Measurements from ENCODE around the gene MT1M. TPM values are rescaled to one million over a fixed set of nuclear protein-coding genes. Genes with fewer than 3 reads are reported as not detected.

MT1M gene
- total and polyA plus RNA-seq, 2 donors (not counting 1 experiment from before 2014, with no cell fraction given), result 8.5 to 58.8 TPM

- H3K4me2 ChIP-seq (ENCODE audit: extremely low read depth, insufficient read depth, low read length), result no peak overlapping the region
- no peak overlapping the region for H2AFZ ChIP-seq (ENCODE audit: low read length)
- no peaks in the 10 kb centered on the region for H3K9me3 ChIP-seq (ENCODE audit: control insufficient read depth, insufficient read depth, low read depth, low read length)
- H4K20me1 ChIP-seq (ENCODE audit: control insufficient read depth, extremely low read depth, insufficient read depth, low read length), result no peaks in the 10 kb centered on the region
- H3K36me3 ChIP-seq (ENCODE audit: control insufficient read depth, insufficient read depth, low read length), result peaks cover 1% of the 10 kb centered on the region
- no peaks in the 10 kb centered on the region for H3K27me3 ChIP-seq (ENCODE audit: control insufficient read depth, insufficient read depth, low read length)
- no peak overlapping the region for H3K9ac ChIP-seq (ENCODE audit: insufficient read depth, low read length)
- H3K4me3 ChIP-seq (replicated peaks in 1 of 4; ENCODE audit: control extremely low read depth in 1 of 4, insufficient read depth in 1 of 4, low read depth in 3 of 4, low read length in 4 of 4), result no peak overlapping the region
- DNase-seq (ENCODE audit: low read depth in 2 of 2), result no peak
- H3K4me1 ChIP-seq (ENCODE audit: control insufficient read depth, extremely low read depth, insufficient read depth, low read length), result peaks cover 5% of the 10 kb centered on the region
- peaks cover 16% of the 10 kb centered on the region for H3K79me2 ChIP-seq (ENCODE audit: control insufficient read depth, insufficient read depth, low read length)
- TF ChIP-seq EZH2 (IDR thresholded peaks at IDR 0.05; ENCODE audit: low read length, missing control alignments) (no peak), CTCF (conservative IDR thresholded peaks at IDR 0.05 in 1 of 2, IDR thresholded peaks at IDR 0.05 in 1 of 2; ENCODE audit: low read depth in 1 of 2, low read length in 2 of 2) (no peak)
- H3K27ac ChIP-seq (ENCODE audit: insufficient read depth, low read length), result no peak overlapping the region
These were observed 8.8 kb upstream of the MT1M start for GRCh38 chr16:56623637-56624036.

GRCh38 chr16:56625140-56625942 lies 7.1 kb upstream of the MT1M start, which contains the start of gene MT1E:
TSS of gene MT1E (plus strand) at chr16:56625781. CDS start at chr16:56625852, 71 bp downstream.
- H3K9me3 ChIP-seq (ENCODE audit: control insufficient read depth, insufficient read depth, low read depth, low read length), result no peaks in the 10 kb centered on the region
- peak; percentile 77 to 85 for DNase-seq (ENCODE audit: low read depth in 2 of 2)
- peaks cover 5% of the 10 kb centered on the region for H3K4me1 ChIP-seq (ENCODE audit: control insufficient read depth, extremely low read depth, insufficient read depth, low read length)
- peak within 1 kb of the TSS; percentile 100 for H3K4me2 ChIP-seq (ENCODE audit: extremely low read depth, insufficient read depth, low read length)
- TF ChIP-seq EZH2 (IDR thresholded peaks at IDR 0.05; ENCODE audit: low read length, missing control alignments) (no peak), CTCF (conservative IDR thresholded peaks at IDR 0.05 in 1 of 2, IDR thresholded peaks at IDR 0.05 in 1 of 2; ENCODE audit: low read depth in 1 of 2, low read length in 2 of 2) (no peak)
- H4K20me1 ChIP-seq (ENCODE audit: control insufficient read depth, extremely low read depth, insufficient read depth, low read length), result no peaks in the 10 kb centered on the region
- H3K27me3 ChIP-seq (ENCODE audit: control insufficient read depth, insufficient read depth, low read length), result no peaks in the 10 kb centered on the region
- H3K9ac ChIP-seq (ENCODE audit: insufficient read depth, low read length), result peak within 1 kb of the TSS; percentile 71
- H3K79me2 ChIP-seq (ENCODE audit: control insufficient read depth, insufficient read depth, low read length), result peaks cover 16% of the 10 kb centered on the region
- H3K36me3 ChIP-seq (ENCODE audit: control insufficient read depth, insufficient read depth, low read length), result peaks cover 1% of the 10 kb centered on the region
- peak within 1 kb of the TSS; percentile 37 to 81 (median 74) for H3K4me3 ChIP-seq (replicated peaks in 1 of 4; ENCODE audit: control extremely low read depth in 1 of 4, insufficient read depth in 1 of 4, low read depth in 3 of 4, low read length in 4 of 4)
- peak within 1 kb of the TSS; percentile 85 for H3K27ac ChIP-seq (ENCODE audit: insufficient read depth, low read length)
- H2AFZ ChIP-seq (ENCODE audit: low read length), result peak within 1 kb of the TSS; percentile 97

GRCh38 chr16:56625943-56626654 lies 6.4 kb upstream of the MT1M start:
- H3K36me3 ChIP-seq (ENCODE audit: control insufficient read depth, insufficient read depth, low read length), result peaks cover 1% of the 10 kb centered on the region
- peaks cover 16% of the 10 kb centered on the region for H3K79me2 ChIP-seq (ENCODE audit: control insufficient read depth, insufficient read depth, low read length)
- peak overlapping the region; percentile 71 for H3K9ac ChIP-seq (ENCODE audit: insufficient read depth, low read length)
- no peak for TF ChIP-seq CTCF (conservative IDR thresholded peaks at IDR 0.05 in 1 of 2, IDR thresholded peaks at IDR 0.05 in 1 of 2; ENCODE audit: low read depth in 1 of 2, low read length in 2 of 2)
- TF ChIP-seq EZH2 (IDR thresholded peaks at IDR 0.05; ENCODE audit: low read length, missing control alignments), result no peak
- peak overlapping the region; percentile 85 for H3K27ac ChIP-seq (ENCODE audit: insufficient read depth, low read length)
- peaks cover 5% of the 10 kb centered on the region for H3K4me1 ChIP-seq (ENCODE audit: control insufficient read depth, extremely low read depth, insufficient read depth, low read length)
- DNase-seq (ENCODE audit: low read depth in 2 of 2), result peak; percentile 90 to 94
- H3K4me2 ChIP-seq (ENCODE audit: extremely low read depth, insufficient read depth, low read length), result peak overlapping the region; percentile 87
- no peak overlapping the region for H2AFZ ChIP-seq (ENCODE audit: low read length)
- no peaks in the 10 kb centered on the region for H3K9me3 ChIP-seq (ENCODE audit: control insufficient read depth, insufficient read depth, low read depth, low read length)
- H4K20me1 ChIP-seq (ENCODE audit: control insufficient read depth, extremely low read depth, insufficient read depth, low read length), result no peaks in the 10 kb centered on the region
- H3K27me3 ChIP-seq (ENCODE audit: control insufficient read depth, insufficient read depth, low read length), result no peaks in the 10 kb centered on the region
- H3K4me3 ChIP-seq (replicated peaks in 1 of 4; ENCODE audit: control extremely low read depth in 1 of 4, insufficient read depth in 1 of 4, low read depth in 3 of 4, low read length in 4 of 4), result peak overlapping the region; percentile 37 to 81 (median 74)
